ENCODE data around the gene CEBPZOS.
"Not testable (repeated sequence)": the region's sequence is repeated elsewhere in the genome, so short reads cannot be mapped to it uniquely, and the experiment has no call there.

The CEBPZOS gene

DNA sequence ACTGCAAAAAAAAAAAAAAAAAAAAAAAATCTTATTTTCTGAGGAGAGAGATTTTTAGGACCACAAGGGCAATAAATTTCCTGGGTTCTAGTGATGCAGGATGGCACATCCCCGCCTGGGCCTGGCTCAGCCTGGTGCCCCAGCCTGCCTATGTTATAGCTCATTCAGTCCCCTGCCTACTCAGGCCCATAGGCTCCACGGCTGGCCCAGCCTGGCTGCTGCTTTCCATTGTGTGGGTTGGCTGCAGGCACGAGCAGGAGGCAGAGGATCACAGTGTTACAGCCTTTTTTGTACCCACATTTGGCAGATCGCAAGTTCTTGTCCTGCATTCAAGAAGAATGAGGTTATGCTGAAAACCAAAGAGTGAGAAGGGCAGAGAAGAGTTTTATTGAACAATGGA, 5.0 kb upstream of the CEBPZOS start:
- no peak for TF ChIP-seq YY1 (IDR thresholded peaks at IDR 0.05; ENCODE audit: insufficient read depth, insufficient read length)
- TF ChIP-seq SUZ12 (IDR thresholded peaks at IDR 0.05; ENCODE audit: extremely low read depth, insufficient read depth, insufficient read length), result no peak
- TF ChIP-seq ZNF274 (IDR thresholded peaks at IDR 0.05; ENCODE audit: low read depth, low read length), result no peak
- no peaks in the 10 kb centered on the region for H3K36me3 ChIP-seq (ENCODE audit: insufficient read depth, insufficient read length, low read length)
- no peaks in the 10 kb centered on the region for H3K27me3 ChIP-seq (ENCODE audit: insufficient read depth, insufficient read length)
- DNase-seq (ENCODE audit: low read depth, low spot score), result no peak
- H3K9ac ChIP-seq (ENCODE audit: insufficient read length, low read depth), result no peak overlapping the region
- H3K4me3 ChIP-seq (ENCODE audit: insufficient read length, low read depth), result no peak overlapping the region
- H3K9me3 ChIP-seq (ENCODE audit: insufficient read depth, low read length), result no peaks in the 10 kb centered on the region
- peaks cover 5% of the 10 kb centered on the region for H3K4me1 ChIP-seq (ENCODE audit: insufficient read depth, insufficient read length)

DNA sequence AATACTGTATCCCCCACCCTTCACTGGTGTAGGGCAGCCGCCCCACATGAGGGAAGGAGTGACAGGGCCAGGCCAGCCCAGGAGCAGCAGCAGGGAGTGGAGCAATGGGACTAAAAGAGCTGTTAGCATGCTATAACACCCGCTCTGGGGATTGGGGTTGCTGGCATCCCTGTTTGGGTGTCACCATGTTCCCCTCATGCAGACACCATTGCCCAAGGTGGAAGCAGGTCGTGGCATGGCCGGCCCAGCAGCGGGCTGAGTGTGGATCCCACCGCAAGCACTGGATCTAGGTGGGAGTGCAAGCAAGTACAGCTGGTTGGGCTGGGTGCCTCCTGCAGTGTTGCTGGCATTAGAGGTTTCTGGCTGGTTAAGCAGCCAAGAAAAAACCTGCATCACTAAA, 4.5 kb upstream of the CEBPZOS start:
- Histone ChIP-seq H3K36me3 (ENCODE audit: insufficient read depth, insufficient read length, low read length) (no peaks in the 10 kb centered on the region), H3K9ac (ENCODE audit: insufficient read length, low read depth) (no peak overlapping the region), H3K4me3 (ENCODE audit: insufficient read length, low read depth) (no peak overlapping the region), H3K9me3 (ENCODE audit: insufficient read depth, low read length) (no peaks in the 10 kb centered on the region), H3K4me1 (ENCODE audit: insufficient read depth, insufficient read length) (peaks cover 5% of the 10 kb centered on the region), H3K27me3 (ENCODE audit: insufficient read depth, insufficient read length) (no peaks in the 10 kb centered on the region)
- TF ChIP-seq SUZ12 (IDR thresholded peaks at IDR 0.05; ENCODE audit: extremely low read depth, insufficient read depth, insufficient read length), result no peak
- no peak for TF ChIP-seq YY1 (IDR thresholded peaks at IDR 0.05; ENCODE audit: insufficient read depth, insufficient read length)
- TF ChIP-seq ZNF274 (IDR thresholded peaks at IDR 0.05; ENCODE audit: low read depth, low read length), result no peak
- no peak for DNase-seq (ENCODE audit: low read depth, low spot score)

DNA sequence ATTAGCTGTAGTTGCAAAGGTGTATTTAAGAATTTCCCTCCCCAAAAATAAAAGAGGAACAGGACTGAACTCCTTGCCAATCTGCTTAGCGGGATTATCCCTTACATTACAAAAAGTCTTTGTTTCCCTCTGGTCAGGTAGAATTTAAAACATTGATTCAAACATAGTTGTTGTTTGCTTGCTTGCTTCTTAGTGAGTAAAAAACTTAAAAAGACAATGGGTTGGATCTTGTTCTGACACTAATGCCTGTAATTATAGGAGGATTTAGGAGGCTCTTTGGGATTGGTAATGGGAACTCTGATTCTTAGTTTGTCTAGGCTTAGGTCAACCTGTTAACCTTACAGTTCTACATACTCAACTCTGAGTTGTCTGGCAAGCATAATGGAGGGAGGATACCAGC, 3.7 kb upstream of the CEBPZOS start:
- Histone ChIP-seq H3K9ac (ENCODE audit: insufficient read length, low read depth) (no peak overlapping the region), H3K4me3 (ENCODE audit: insufficient read length, low read depth) (no peak overlapping the region), H3K27me3 (ENCODE audit: insufficient read depth, insufficient read length) (no peaks in the 10 kb centered on the region), H3K36me3 (ENCODE audit: insufficient read depth, insufficient read length, low read length) (no peaks in the 10 kb centered on the region), H3K9me3 (ENCODE audit: insufficient read depth, low read length) (no peaks in the 10 kb centered on the region), H3K4me1 (ENCODE audit: insufficient read depth, insufficient read length) (peaks cover 5% of the 10 kb centered on the region)
- no peak for DNase-seq (ENCODE audit: low read depth, low spot score)
- no peak for TF ChIP-seq YY1 (IDR thresholded peaks at IDR 0.05; ENCODE audit: insufficient read depth, insufficient read length)
- TF ChIP-seq ZNF274 (IDR thresholded peaks at IDR 0.05; ENCODE audit: low read depth, low read length), result no peak
- TF ChIP-seq SUZ12 (IDR thresholded peaks at IDR 0.05; ENCODE audit: extremely low read depth, insufficient read depth, insufficient read length), result no peak

DNA sequence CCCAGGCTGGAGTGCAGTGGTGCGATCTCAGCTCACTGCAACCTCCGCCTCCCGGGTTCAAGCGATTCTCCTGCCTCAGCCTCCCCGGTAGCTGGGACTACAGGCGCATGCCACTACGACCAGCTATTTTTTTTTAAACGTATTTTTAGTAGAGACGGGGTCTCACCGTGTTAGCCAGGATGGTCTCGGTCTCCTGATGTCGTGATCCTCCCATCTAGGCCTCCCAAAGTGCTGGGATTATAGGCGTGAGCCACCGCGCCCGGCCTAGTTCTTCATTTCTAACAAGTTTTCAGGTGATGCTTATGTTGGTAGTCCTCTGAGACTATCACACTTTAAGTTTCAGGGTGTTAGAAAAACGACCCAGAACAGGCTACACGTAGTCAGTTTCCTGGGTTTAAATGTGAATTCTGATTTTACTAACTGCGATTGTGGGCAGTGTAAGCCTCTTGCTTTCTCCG, 405 bp upstream of the CEBPZOS start:
- not testable (repeated sequence) for H3K4me1 ChIP-seq (ENCODE audit: insufficient read depth, insufficient read length); DNase-seq (ENCODE audit: low read depth, low spot score); H3K36me3 ChIP-seq (ENCODE audit: insufficient read depth, insufficient read length, low read length); H3K9me3 ChIP-seq (ENCODE audit: insufficient read depth, low read length); H3K9ac ChIP-seq (ENCODE audit: insufficient read length, low read depth); H3K27me3 ChIP-seq (ENCODE audit: insufficient read depth, insufficient read length)
- peak overlapping the region; percentile 95 for H3K4me3 ChIP-seq (ENCODE audit: insufficient read length, low read depth)

DNA sequence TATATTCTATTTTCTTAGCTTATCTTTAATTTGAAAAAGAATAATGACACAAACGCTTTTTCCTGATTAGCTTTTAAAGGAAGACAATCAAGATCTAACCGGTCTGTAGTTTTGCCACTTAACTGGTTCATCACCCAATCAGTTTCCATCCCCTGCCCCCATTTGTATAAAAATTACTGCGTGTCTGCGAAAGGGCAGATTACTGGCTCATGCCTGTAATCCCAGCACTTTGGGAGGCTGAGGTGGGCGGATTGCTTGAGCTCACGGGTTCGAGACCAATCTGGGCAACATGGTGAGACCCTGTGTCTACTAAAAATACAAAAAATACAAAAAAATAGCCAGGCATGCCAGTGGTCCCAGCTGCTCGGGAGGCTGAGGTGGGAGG, 2.4 kb downstream of the CEBPZOS start:
- no peak for DNase-seq (ENCODE audit: low read depth, low spot score)
- Histone ChIP-seq H3K36me3 (ENCODE audit: insufficient read depth, insufficient read length, low read length) (peaks cover 28% of the 10 kb centered on the region), H3K4me3 (ENCODE audit: insufficient read length, low read depth) (no peak overlapping the region), H3K4me1 (ENCODE audit: insufficient read depth, insufficient read length) (no peaks in the 10 kb centered on the region), H3K27me3 (ENCODE audit: insufficient read depth, insufficient read length) (no peaks in the 10 kb centered on the region), H3K9ac (ENCODE audit: insufficient read length, low read depth) (no peak overlapping the region), H3K9me3 (ENCODE audit: insufficient read depth, low read length) (peaks cover 11% of the 10 kb centered on the region)
- no peak for TF ChIP-seq YY1 (IDR thresholded peaks at IDR 0.05; ENCODE audit: insufficient read depth, insufficient read length)
- TF ChIP-seq SUZ12 (IDR thresholded peaks at IDR 0.05; ENCODE audit: extremely low read depth, insufficient read depth, insufficient read length), result no peak
- no peak for TF ChIP-seq ZNF274 (IDR thresholded peaks at IDR 0.05; ENCODE audit: low read depth, low read length)

DNA sequence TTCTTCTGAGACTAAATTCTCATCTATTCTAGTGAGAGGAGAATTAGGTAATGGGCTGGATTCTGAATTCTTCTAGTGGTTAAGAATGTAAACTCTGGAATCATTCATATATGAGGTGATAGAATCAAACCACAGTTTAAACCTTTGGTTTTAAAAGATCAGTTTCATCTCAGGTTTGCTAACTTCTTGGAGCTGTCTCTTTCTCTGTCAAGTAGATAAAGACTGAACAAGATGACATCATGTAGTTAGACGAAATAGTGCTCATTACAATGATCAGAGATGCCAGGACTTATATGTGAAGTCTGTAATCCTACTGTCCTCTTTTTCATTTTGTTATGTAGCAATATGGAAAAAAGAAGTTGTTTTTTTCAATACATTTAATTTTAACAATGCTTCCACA, 4.9 kb downstream of the CEBPZOS start:
- Histone ChIP-seq H3K27me3 (ENCODE audit: insufficient read depth, insufficient read length) (no peaks in the 10 kb centered on the region), H3K4me3 (ENCODE audit: insufficient read length, low read depth) (no peak overlapping the region), H3K36me3 (ENCODE audit: insufficient read depth, insufficient read length, low read length) (peaks cover 44% of the 10 kb centered on the region), H3K9me3 (ENCODE audit: insufficient read depth, low read length) (peaks cover 29% of the 10 kb centered on the region), H3K9ac (ENCODE audit: insufficient read length, low read depth) (no peak overlapping the region), H3K4me1 (ENCODE audit: insufficient read depth, insufficient read length) (no peaks in the 10 kb centered on the region)
- no peak for DNase-seq (ENCODE audit: low read depth, low spot score)
- TF ChIP-seq SUZ12 (IDR thresholded peaks at IDR 0.05; ENCODE audit: extremely low read depth, insufficient read depth, insufficient read length) (no peak), ZNF274 (IDR thresholded peaks at IDR 0.05; ENCODE audit: low read depth, low read length) (no peak), YY1 (IDR thresholded peaks at IDR 0.05; ENCODE audit: insufficient read depth, insufficient read length) (no peak)

DNA sequence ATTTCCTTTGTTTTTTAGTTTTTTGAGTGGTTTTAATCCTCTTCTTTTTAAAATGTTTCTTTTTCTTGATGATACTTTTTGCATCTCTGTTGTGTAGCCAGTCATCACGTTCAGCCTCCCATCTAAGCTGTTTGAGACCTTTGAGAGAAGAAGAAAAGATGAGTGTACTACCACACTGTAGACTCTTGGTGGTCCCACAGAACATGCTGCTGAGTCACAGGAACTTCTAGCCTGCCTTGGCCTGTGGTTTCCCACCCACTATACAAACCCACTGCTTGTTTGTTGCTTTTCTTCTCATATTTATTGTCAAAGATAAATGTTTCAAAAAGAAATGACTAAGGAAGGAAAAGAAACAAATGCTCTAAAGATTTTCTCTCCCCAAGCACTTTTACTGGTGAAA, 5.5 kb downstream of the CEBPZOS start:
- TF ChIP-seq YY1 (IDR thresholded peaks at IDR 0.05; ENCODE audit: insufficient read depth, insufficient read length), result no peak
- TF ChIP-seq SUZ12 (IDR thresholded peaks at IDR 0.05; ENCODE audit: extremely low read depth, insufficient read depth, insufficient read length), result no peak
- TF ChIP-seq ZNF274 (IDR thresholded peaks at IDR 0.05; ENCODE audit: low read depth, low read length), result no peak
- no peak overlapping the region for H3K4me3 ChIP-seq (ENCODE audit: insufficient read length, low read depth)
- peaks cover 49% of the 10 kb centered on the region for H3K36me3 ChIP-seq (ENCODE audit: insufficient read depth, insufficient read length, low read length)
- H3K9ac ChIP-seq (ENCODE audit: insufficient read length, low read depth), result no peak overlapping the region
- no peaks in the 10 kb centered on the region for H3K27me3 ChIP-seq (ENCODE audit: insufficient read depth, insufficient read length)
- peaks cover 35% of the 10 kb centered on the region for H3K9me3 ChIP-seq (ENCODE audit: insufficient read depth, low read length)
- no peak for DNase-seq (ENCODE audit: low read depth, low spot score)
- H3K4me1 ChIP-seq (ENCODE audit: insufficient read depth, insufficient read length), result no peaks in the 10 kb centered on the region

DNA sequence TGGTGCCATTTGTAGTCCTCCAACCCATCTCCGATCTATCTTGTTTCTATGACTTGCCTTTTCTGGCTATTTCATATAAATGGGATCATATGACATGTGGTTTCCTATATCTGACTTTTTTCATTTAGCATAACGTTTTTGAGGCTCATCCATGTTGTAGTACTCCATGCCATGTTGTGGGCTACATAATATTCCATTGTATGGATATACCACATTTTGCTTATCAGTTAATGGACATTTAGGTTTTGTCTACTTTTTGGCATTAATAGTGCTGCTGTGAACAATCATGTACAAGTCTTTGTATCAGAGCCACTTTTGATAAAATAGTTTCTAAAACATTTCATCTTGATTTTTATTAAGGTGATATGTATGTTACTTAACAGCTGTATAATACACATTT, 7.4 kb downstream of the CEBPZOS start:
- Histone ChIP-seq H3K36me3 (ENCODE audit: insufficient read depth, insufficient read length, low read length) (peaks cover 55% of the 10 kb centered on the region), H3K9me3 (ENCODE audit: insufficient read depth, low read length) (peaks cover 54% of the 10 kb centered on the region), H3K4me3 (ENCODE audit: insufficient read length, low read depth) (no peak overlapping the region), H3K27me3 (ENCODE audit: insufficient read depth, insufficient read length) (no peaks in the 10 kb centered on the region), H3K4me1 (ENCODE audit: insufficient read depth, insufficient read length) (no peaks in the 10 kb centered on the region), H3K9ac (ENCODE audit: insufficient read length, low read depth) (no peak overlapping the region)
- DNase-seq (ENCODE audit: low read depth, low spot score), result no peak
- no peak for TF ChIP-seq YY1 (IDR thresholded peaks at IDR 0.05; ENCODE audit: insufficient read depth, insufficient read length)
- TF ChIP-seq ZNF274 (IDR thresholded peaks at IDR 0.05; ENCODE audit: low read depth, low read length), result no peak
- TF ChIP-seq SUZ12 (IDR thresholded peaks at IDR 0.05; ENCODE audit: extremely low read depth, insufficient read depth, insufficient read length), result no peak

DNA sequence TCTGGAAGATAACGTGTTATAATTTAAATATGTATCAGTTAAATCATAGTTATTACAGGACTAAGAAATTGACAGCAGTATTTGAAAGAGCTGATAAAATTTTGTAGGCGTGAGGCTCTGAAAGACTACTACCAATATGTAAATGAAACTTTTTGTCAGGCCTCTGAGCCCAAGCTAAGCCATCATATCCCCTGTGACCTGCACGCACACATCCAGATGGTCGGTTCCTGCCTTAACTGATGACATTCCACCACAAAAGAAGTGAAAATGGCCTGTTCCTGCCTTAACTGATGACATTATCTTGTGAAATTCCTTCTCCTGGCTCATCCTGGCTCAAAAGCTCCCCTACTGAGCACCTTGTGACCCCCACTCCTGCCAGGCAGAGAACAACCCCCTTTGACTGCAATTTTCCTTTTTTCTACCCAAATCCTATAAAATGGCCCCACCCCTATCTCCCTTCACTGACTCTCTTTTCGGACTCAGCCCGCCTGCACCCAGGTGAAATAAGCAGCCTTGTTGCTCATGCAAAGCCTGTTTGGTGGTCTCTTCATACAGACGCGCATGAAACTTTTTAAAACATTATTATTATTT, 8.9 kb downstream of the CEBPZOS start:
- DNase-seq (ENCODE audit: low read depth, low spot score); H3K4me3 ChIP-seq (ENCODE audit: insufficient read length, low read depth); H3K9ac ChIP-seq (ENCODE audit: insufficient read length, low read depth); H3K4me1 ChIP-seq (ENCODE audit: insufficient read depth, insufficient read length); H3K27me3 ChIP-seq (ENCODE audit: insufficient read depth, insufficient read length): not testable (repeated sequence)
- Histone ChIP-seq H3K9me3 (ENCODE audit: insufficient read depth, low read length) (peaks cover 66% of the 10 kb centered on the region), H3K36me3 (ENCODE audit: insufficient read depth, insufficient read length, low read length) (peaks cover 60% of the 10 kb centered on the region)

Measured in NT2/D1 (cell line).